ENCODE data around the gene NPTX1.
A peak's percentile ranks its signal among the peaks of the same experiment; 100 is the strongest.

The NPTX1 gene

DNA sequence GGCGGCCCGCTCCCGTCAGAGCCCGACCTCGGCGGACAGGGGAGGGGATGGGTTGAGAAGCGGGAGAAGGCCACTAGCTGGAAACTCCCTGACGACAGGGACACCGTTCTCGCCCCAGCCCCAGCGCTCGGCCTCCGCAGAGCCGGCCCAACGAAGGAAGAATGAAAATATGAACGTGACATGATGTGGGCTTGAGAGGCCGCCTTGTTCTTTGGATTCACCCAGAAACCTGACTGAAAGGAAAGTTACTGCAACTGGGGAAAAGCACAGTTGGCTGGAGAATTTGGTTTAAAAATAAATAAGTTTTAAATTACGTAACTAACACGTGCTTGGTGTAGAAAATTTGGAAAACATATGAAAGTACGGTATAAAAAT, 21.1 kb downstream of the NPTX1 start:
- in situ Hi-C loops (cut with HindIII; ENCODE audit: low pct_ligation_motif_present, low sequenced_read_pairs) = no loop called here

GRCh38 chr17:80454557-80455335, 21.7 kb downstream of the NPTX1 start:
- H3K4me3 ChIP-seq (ENCODE audit: low read depth, low read length) = peak overlapping the region; percentile 69
- TF ChIP-seq, protein P1, sequence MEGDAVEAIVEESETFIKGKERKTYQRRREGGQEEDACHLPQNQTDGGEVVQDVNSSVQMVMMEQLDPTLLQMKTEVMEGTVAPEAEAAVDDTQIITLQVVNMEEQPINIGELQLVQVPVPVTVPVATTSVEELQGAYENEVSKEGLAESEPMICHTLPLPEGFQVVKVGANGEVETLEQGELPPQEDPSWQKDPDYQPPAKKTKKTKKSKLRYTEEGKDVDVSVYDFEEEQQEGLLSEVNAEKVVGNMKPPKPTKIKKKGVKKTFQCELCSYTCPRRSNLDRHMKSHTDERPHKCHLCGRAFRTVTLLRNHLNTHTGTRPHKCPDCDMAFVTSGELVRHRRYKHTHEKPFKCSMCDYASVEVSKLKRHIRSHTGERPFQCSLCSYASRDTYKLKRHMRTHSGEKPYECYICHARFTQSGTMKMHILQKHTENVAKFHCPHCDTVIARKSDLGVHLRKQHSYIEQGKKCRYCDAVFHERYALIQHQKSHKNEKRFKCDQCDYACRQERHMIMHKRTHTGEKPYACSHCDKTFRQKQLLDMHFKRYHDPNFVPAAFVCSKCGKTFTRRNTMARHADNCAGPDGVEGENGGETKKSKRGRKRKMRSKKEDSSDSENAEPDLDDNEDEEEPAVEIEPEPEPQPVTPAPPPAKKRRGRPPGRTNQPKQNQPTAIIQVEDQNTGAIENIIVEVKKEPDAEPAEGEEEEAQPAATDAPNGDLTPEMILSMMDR (IDR thresholded peaks at IDR 0.05; ENCODE audit: low read depth, low read length, missing control alignments) = no peak
- peak overlapping the region; percentile 93 for H3K27ac ChIP-seq
- H3K36me3 ChIP-seq (replicated peaks) = no peaks in the 10 kb centered on the region
- peak; percentile 92 for DNase-seq
- no peaks in the 10 kb centered on the region for H3K27me3 ChIP-seq (replicated peaks)
- in situ Hi-C loops (cut with HindIII; ENCODE audit: low pct_ligation_motif_present, low sequenced_read_pairs) = no loop called here

More for the DNA sequence above, 21.1 kb downstream of the NPTX1 start:
- TF ChIP-seq, protein P1 (IDR thresholded peaks at IDR 0.05; ENCODE audit: low read depth, low read length, missing control alignments) = no peak
- Histone ChIP-seq H3K27me3 (replicated peaks) (no peaks in the 10 kb centered on the region), H3K4me3 (ENCODE audit: low read depth, low read length) (peak overlapping the region; percentile 69), H3K27ac (peak overlapping the region; percentile 93), H3K36me3 (replicated peaks) (no peaks in the 10 kb centered on the region)
- DNase-seq = peak; percentile 38

DNA sequence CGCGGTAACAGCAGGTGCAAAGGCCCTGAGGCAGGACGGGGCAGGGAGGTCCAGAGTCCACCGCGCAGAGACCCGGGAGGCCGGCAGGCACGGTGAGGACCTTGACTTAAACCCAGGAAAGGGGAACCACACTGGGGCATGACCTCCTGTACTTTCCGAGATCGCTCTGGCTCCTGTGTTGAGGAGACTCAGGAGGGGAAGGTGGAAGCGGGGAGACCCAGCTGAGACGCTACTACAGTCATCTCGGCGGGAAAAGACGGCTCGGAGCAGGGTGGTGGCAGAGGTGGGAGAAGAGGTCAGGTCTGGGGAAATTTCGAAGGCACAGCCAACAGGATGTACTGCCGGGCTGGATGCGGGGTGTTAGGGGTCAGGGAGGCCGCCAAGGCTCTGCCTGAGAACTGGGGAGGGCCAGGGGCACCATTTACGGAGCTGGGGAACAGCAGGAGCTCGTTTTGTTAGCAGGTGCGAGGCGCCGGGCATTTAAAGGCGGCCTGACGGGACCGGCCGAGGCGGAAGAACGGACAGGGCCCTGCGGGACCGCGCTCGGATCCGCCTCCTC, 22.3 kb downstream of the NPTX1 start:
- no peak for DNase-seq
- in situ Hi-C loops (cut with HindIII; ENCODE audit: low pct_ligation_motif_present, low sequenced_read_pairs) = no loop called here
- peak overlapping the region; percentile 69 for H3K4me3 ChIP-seq (ENCODE audit: low read depth, low read length)
- no peaks in the 10 kb centered on the region for H3K27me3 ChIP-seq (replicated peaks)
- peak overlapping the region; percentile 93 for H3K27ac ChIP-seq
- H3K36me3 ChIP-seq (replicated peaks) = no peaks in the 10 kb centered on the region
- TF ChIP-seq, protein P1 (IDR thresholded peaks at IDR 0.05; ENCODE audit: low read depth, low read length, missing control alignments) = no peak

DNA sequence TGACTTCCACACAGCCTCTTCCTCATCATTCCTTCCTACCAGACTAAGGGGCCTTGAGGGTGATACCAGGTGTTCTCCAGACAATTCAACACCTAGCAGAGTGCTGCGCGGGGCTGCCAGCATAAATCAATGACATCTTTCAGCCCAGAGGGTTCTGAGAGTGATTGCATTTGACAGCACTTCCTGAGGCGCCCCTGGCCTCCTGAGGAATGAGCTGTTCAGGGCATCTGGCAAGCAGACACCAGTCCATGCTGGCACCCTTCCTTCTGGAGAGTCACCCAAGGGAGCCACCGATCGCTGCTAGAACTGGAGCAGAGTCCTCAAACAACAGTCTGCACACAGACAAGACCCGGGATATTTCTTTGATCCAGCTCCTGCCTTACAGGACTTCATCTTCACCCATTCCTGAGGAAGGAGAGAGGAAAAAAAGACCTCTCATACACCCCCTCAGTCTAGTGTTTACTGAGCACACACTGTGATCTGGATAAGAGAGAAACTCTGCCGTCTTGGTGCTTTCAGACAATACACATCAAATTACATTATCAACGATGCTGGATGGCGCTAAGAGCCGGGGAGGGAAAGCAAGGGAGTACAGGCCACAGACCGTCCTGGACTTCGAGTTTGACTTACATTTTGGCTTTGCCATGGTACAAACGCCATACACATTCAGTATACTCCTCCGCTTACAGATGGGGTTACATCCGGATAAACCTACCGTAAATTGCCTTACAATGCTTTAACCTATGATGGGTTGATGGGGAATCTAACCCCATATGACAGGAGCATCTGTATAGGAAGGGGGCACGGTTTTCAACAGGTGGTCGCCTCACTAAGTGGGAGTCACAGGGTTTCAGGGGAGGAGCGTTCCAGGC, 23.0 kb downstream of the NPTX1 start:
- in situ Hi-C loops (cut with HindIII; ENCODE audit: low pct_ligation_motif_present, low sequenced_read_pairs) = no loop called here
- H3K27me3 ChIP-seq (replicated peaks) = no peaks in the 10 kb centered on the region
- no peaks in the 10 kb centered on the region for H3K36me3 ChIP-seq (replicated peaks)
- TF ChIP-seq, protein P1 (IDR thresholded peaks at IDR 0.05; ENCODE audit: low read depth, low read length, missing control alignments) = no peak
- no peak for DNase-seq
- no peak overlapping the region for H3K4me3 ChIP-seq (ENCODE audit: low read depth, low read length)
- H3K27ac ChIP-seq = no peak overlapping the region

- DNase-seq = no peak
- H3K4me3 ChIP-seq (ENCODE audit: low read depth, low read length) = no peak overlapping the region
- TF ChIP-seq, protein P1 (IDR thresholded peaks at IDR 0.05; ENCODE audit: low read depth, low read length, missing control alignments) = no peak
- H3K27ac ChIP-seq = no peak overlapping the region
- no peaks in the 10 kb centered on the region for H3K36me3 ChIP-seq (replicated peaks)
- no peaks in the 10 kb centered on the region for H3K27me3 ChIP-seq (replicated peaks)
- in situ Hi-C loops (cut with HindIII; ENCODE audit: low pct_ligation_motif_present, low sequenced_read_pairs) = no loop called here
Observed at GRCh38 chr17:80452173-80452915, 24.1 kb downstream of the NPTX1 start.

Measured in brain microvascular endothelial cell (primary cell).